HG03442 (cell line): ENCODE results near the gene MICU1.
"Not testable (repeated sequence)": the region's sequence is repeated elsewhere in the genome, so short reads cannot be mapped to it uniquely, and the experiment has no call there.

Experiments used
- ATAC-seq: cut with Tn5 transposase; IDR thresholded peaks from one replicate; pipeline ENCODE4 v1.9.1; 2021; ENCODE audit warnings: mild to moderate bottlenecking, moderate library complexity; ENCODE audit not compliant: unreplicated experiment

The MICU1 gene

GRCh38 chr10:72564596-72564995 is 61.3 kb downstream of the MICU1 start:
- no peak for ATAC-seq

GRCh38 chr10:72563327-72563932 is 62.4 kb downstream of the MICU1 start:
- peak; percentile 57 for ATAC-seq

- ATAC-seq = no peak
These were observed 64.1 kb downstream of the MICU1 start for GRCh38 chr10:72561745-72562166.

- ATAC-seq = no peak
These were observed 68.5 kb downstream of the MICU1 start for GRCh38 chr10:72557362-72557761.

DNA sequence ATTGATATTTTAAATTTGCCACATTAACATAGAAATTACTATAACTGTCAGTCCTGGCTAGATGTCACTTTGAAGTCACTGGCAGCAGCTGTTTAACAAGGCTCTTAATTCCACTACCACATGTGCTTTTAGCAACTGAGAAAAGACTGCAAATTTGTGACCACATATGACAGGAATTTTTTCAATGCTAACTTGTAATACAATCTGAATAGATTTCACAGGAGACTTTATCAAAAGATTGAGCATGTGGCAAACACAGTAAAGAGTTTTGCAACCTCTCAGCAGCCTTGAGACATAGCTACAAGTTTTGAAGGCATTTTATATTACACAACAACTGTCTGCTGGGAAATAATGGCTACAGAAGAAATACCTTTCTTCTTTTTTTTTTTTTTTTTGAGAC is 73.0 kb downstream of the MICU1 start:
- no peak for ATAC-seq

DNA sequence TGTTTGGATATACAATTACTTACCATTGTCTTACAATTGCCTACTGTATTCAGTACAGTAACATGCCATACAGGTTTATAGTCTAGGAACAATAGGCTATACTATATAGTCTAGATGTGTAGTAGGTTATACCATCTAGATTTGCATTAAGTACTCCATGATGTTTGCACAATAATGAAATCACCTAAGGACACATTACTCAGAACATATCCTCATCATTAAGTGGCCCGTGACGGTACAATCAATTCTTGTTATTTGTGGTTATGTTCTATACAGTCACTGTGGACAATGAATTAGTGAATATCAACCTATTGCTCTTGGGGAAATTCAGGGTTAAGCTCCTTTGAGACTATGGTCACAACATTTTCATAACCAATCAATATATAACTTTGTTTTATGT is 75.6 kb downstream of the MICU1 start:
- ATAC-seq = no peak

GRCh38 chr10:72545546-72545945 is 80.3 kb downstream of the MICU1 start:
- ATAC-seq = no peak

GRCh38 chr10:72543855-72544254 is 82.0 kb downstream of the MICU1 start:
- ATAC-seq = not testable (repeated sequence)

GRCh38 chr10:72542396-72542815 is 83.5 kb downstream of the MICU1 start:
- no peak for ATAC-seq

DNA sequence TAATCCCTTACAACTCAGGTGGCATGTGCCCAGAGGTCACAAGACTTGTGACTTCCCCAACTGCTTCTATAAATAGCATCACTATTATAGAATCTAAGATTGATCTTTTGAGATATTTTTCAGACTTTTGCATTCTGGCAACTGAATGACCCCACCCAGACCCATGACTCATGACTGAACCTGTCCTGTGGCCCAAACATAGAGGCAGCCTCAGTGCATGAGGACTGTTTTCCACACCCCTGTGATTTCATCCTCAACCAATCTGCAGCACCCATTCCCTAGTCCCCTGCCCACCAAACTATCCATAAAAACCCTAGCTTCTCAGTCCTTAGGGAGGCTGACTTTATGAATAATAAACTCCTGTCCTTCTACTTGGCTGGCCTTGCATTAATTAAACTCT is 84.5 kb downstream of the MICU1 start:
- no peak for ATAC-seq

DNA sequence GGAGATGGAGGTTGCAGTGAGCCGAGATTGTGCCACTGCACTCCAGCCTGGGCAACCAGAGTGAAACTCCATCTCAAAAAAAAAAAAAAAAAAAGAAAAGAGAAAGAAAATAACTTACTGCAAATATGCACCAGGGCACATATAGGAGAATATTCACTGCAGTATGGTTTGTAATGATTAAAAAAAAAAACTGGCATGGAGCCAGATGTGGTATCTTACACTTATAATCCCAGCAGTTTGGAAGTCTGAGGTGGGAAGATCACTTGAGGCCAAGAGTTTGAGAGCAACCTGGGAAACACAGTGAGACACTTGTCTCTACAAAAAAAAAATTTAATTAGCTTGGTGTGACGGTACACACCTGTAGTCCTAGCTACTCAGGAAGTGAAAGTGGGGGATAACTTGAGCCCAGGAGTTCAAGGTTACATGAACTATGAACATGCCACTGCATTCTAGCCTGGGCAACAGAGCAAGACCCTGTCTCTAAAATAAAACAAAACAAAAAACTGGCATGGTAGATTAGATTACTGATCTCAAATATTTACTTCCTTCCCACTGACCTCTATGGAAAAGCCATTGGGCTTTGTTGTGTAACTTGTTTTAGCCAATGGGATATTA is 85.6 kb downstream of the MICU1 start:
- ATAC-seq = no peak

GRCh38 chr10:72539137-72539536 is 86.7 kb downstream of the MICU1 start:
- ATAC-seq = no peak

GRCh38 chr10:72525689-72526088 is 100.2 kb downstream of the MICU1 start:
- ATAC-seq = no peak

DNA sequence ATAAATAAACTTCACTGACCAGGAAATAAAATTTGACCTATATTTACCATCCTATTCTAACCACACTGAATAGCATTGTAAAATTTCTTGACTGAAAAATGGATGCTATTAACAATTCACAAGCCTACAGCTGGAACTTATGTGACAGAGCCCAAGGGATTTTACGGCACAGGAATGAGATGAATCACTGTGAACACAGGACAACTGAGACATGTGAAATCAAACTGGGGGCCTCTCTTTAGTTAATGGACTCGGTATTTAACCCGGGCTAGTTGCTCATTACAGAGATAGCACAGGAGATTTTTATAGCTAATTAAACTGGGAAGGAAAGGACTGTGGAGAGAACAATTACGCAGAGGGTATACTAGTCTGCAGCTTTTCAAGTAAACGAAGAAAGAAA is 100.6 kb downstream of the MICU1 start:
- no peak for ATAC-seq

- ATAC-seq = no peak
These were observed 101.4 kb downstream of the MICU1 start for GRCh38 chr10:72524489-72524888.

GRCh38 chr10:72523932-72524396 is 101.9 kb downstream of the MICU1 start:
- no peak for ATAC-seq

DNA sequence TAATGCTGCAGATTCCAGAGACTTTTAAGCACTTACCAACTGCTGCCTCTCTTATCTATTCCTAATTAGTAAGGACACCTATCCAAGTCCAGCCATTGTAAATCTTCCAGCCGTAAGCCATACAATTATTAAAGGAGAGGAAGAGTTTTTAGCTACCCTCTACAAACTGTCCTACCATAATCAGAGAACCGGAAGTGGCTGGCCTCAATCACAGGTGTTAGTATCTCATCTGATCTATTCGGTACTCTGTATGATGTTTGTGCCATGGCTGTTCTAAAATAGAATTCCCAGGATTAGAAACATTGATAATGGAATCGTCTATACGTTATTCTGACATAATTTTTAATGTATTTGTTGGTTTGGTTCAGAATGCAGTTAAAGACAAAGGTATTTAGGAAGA is 102.8 kb downstream of the MICU1 start:
- no peak for ATAC-seq

DNA sequence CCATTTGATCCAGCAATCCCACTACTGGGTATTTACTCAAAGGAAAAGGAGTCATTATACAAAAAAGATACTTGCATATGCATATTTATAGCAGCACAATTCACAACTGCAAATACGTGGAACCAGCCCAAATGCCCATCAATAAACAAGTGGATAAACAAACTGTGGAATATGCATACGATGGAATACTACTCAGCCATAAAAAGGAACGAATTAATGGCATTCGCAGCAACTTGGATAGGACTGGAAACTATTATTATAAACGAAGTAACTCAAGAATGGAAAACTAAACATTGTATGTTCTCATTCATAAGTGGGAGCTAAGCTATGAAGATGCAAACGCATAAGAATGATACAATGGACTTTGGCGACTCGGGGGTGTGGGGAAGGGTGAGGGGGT is 108.6 kb downstream of the MICU1 start:
- no peak for ATAC-seq

- no peak for ATAC-seq
These were observed 110.4 kb downstream of the MICU1 start for GRCh38 chr10:72515455-72515854.

DNA sequence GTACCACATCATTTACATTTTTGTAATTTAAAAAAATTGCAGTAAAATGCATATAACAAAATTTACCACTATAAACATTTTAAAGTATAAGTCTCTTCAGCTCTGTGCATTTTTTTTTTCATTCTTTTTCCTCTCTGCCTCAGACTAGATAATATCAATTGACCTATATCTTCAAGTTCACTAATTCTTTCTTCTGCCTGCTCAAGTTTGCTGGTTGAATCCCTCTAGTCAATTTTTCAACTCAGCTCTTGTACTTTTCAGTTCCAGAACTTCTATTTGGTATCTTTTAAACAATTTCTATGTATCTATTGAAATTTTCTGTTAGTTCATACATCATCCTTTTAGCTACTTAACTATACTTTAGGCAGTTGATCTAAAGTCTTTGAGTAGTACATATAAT is 112.0 kb downstream of the MICU1 start:
- ATAC-seq = no peak

DNA sequence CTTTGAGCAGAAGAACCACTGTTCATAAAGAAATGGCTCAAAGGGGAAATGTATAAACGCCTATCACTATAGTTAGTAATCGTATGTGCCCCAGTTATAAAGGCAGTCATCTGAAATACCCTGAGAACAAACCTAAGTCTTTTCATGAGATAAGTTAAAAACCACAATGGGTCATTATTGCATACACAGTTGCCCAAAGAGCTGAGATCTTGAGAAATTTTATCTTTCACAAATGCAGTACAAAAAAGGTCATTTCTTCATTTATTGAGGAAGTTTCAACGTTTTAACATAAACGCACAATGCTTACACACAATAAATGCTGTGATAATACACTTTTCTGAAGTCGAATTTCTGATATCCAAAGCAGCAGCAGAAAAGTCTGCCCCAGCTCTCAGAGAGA is 114.4 kb downstream of the MICU1 start:
- no peak for ATAC-seq

DNA sequence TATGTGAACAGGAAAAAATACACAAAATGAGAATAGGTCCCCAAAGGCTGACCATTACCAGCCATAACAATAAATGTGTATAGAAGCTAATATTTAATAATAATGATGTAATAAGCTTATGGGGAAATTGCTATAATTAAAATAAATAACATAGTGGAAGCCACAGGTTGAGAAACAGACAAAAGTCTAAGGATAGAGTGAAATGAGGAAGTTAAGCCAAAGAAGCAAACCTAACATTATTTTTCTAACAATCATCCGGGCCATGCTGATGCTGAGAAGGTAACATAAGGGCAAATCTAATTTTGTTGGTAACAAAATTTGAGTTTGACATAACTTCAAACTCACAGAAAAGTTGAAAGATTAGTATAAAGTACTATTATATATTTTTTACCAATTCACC is 115.9 kb downstream of the MICU1 start:
- ATAC-seq = no peak
